Endothelial cell of umbilical vein (primary cell): ENCODE data around the gene PIGX. TPM values are rescaled to one million over a fixed set of nuclear protein-coding genes. Genes with fewer than 3 reads are reported as not detected.

Source experiments
- BruUV-seq: library from RNA; stranded (reverse); fragments of 400-500 nt; replicated peaks from 2 replicates; lab custom pipeline; 2021; lab: Mats Ljungman, UMichigan
- CTCF ChIA-PET: fragments of 300-600, 350-600 bp; sonication (Branson Sonifier 250); formaldehyde crosslinking; loops from one replicate; lab custom pipeline; 2021; ENCODE audit warnings: antibody characterized with exemption, inconsistent platforms; lab: Charles Lee
- POLR2A ChIA-PET: fragments of 300-600, 350-600 bp; sonication (Branson Sonifier 250); formaldehyde crosslinking; loops from one replicate; lab custom pipeline; 2021; ENCODE audit warnings: antibody characterized with exemption, inconsistent platforms; lab: Charles Lee
- DNase-seq: peaks from one replicate; pipeline ENCODE4 v3.0.0-alpha.2; 2011; ENCODE audit warnings: low read depth, low spot score
- FAIRE-seq: peaks from 2 replicates; lab custom pipeline; 2011; peaks lifted over from hg19 to GRCh38; lab: Jason Lieb, UNC
- H2AFZ ChIP-seq: 2 replicates; pipeline ENCODE4 v1.6.0; 2012; ENCODE audit warnings: low read depth, low read length, control low read depth, inconsistent platforms
- H3K27ac ChIP-seq: 2 replicates; pipeline ENCODE4 v1.5.1; 2011; ENCODE audit warnings: low read depth, mild to moderate bottlenecking, control low read depth, low read length, moderate library complexity; ENCODE audit not compliant: insufficient read depth
- H3K27me3 ChIP-seq, 2 experiments: 2 replicates each; pipeline versions ENCODE4 v1.6.0 to v1.6.1; 2011; ENCODE audit warnings: low read length in 2 of 2, mixed read lengths in 1 of 2; ENCODE audit not compliant: control insufficient read depth in 2 of 2, insufficient read depth in 2 of 2
- H3K36me3 ChIP-seq, 2 experiments: 2 replicates in 1 of 2; 3 replicates in 1 of 2; pipeline ENCODE4 v1.5.1; 2011; ENCODE audit warnings: low read length in 2 of 2, mild to moderate bottlenecking in 1 of 2, moderate library complexity in 1 of 2; ENCODE audit not compliant: control insufficient read depth in 2 of 2, insufficient read depth in 2 of 2; ENCODE audit errors: extremely low read depth in 1 of 2
- H3K4me1 ChIP-seq: 3 replicates; pipeline ENCODE4 v1.5.1; 2011; ENCODE audit warnings: mild to moderate bottlenecking, low read length; ENCODE audit not compliant: control insufficient read depth, insufficient read depth; ENCODE audit errors: extremely low read depth
- H3K4me2 ChIP-seq: 2 replicates; pipeline ENCODE4 v1.6.1; 2011; ENCODE audit warnings: low read length, control low read depth, mixed read lengths; ENCODE audit not compliant: insufficient read depth
- H3K4me3 ChIP-seq, 3 experiments: fragments of 200-600 bp in 1 of 3; sonication (generic), shearing (Covaris generic) in 1 of 3; replicated peaks in 1 of 3; 2 replicates each; pipeline ENCODE4 v1.5.1; 2011 to 2016; ENCODE audit warnings: control low read depth in 3 of 3, low read length in 3 of 3, mild to moderate bottlenecking in 2 of 3, inconsistent platforms in 1 of 3, low read depth in 1 of 3, moderate library complexity in 1 of 3; ENCODE audit not compliant: insufficient read depth in 1 of 3
- H3K79me2 ChIP-seq: 2 replicates; pipeline ENCODE4 v1.6.0; 2012; ENCODE audit warnings: low read length, inconsistent platforms; ENCODE audit not compliant: control insufficient read depth, insufficient read depth
- H3K9ac ChIP-seq: replicated peaks from 2 replicates; pipeline ENCODE3; 2011; ENCODE audit warnings: low read length, control low read depth; ENCODE audit not compliant: insufficient read depth; ENCODE audit errors: extremely low read depth
- H3K9me1 ChIP-seq: replicated peaks from 3 replicates; pipeline ENCODE4 v1.6.0; 2011; ENCODE audit warnings: mild to moderate bottlenecking, low read length; ENCODE audit not compliant: control insufficient read depth, insufficient read depth; ENCODE audit errors: extremely low read depth
- H3K9me3 ChIP-seq: replicated peaks from 2 replicates; pipeline ENCODE4 v1.5.1; 2012; ENCODE audit warnings: low read length, inconsistent platforms; ENCODE audit not compliant: control insufficient read depth, insufficient read depth
- H4K20me1 ChIP-seq: replicated peaks from 2 replicates; pipeline ENCODE3; 2011; ENCODE audit warnings: mild to moderate bottlenecking, low read length; ENCODE audit not compliant: control insufficient read depth, insufficient read depth; ENCODE audit errors: extremely low read depth
- EZH2 ChIP-seq: IDR thresholded peaks from 2 replicates; pipeline ENCODE4 v1.6.1; 2012; ENCODE audit warnings: borderline replicate concordance, low read depth, mild to moderate bottlenecking, moderate library complexity, low read length, inconsistent platforms; ENCODE audit not compliant: severe bottlenecking
- FOS ChIP-seq: IDR thresholded peaks from 2 replicates; pipeline ENCODE4 v1.6.1; 2011; ENCODE audit warnings: mild to moderate bottlenecking, low read length, moderate library complexity, borderline replicate concordance; ENCODE audit not compliant: insufficient read depth
- GATA2 ChIP-seq: IDR thresholded peaks from 2 replicates; pipeline ENCODE4 v1.7.0; 2011; ENCODE audit warnings: low read depth, mild to moderate bottlenecking, moderate library complexity, mixed read lengths, low read length; ENCODE audit not compliant: insufficient read length, insufficient read depth
- POLR2A ChIP-seq: IDR thresholded peaks from 2 replicates; pipeline ENCODE4 v1.6.1; 2012; ENCODE audit warnings: low read depth, mild to moderate bottlenecking, control low read depth, low read length
- dilution Hi-C: fragments of 300-500 bp; cut with MboI; formaldehyde crosslinking; loops from one replicate; pipeline ENCODE4 v1.15.0; 2019; ENCODE audit warnings: low sequenced_read_pairs; ENCODE audit not compliant: extremely low pct_ligation_motif_present
- intact Hi-C: fragments of 100-400 bp; cut with micrococcal nuclease; formaldehyde crosslinking; loops from one replicate; pipeline ENCODE4 v1.10.0; 2022
- polyA plus RNA-seq, 4 experiments: library from polyadenylated mRNA; depleted of rRNA in 3 of 4; stranded (reverse) in 3 of 4; unstranded in 1 of 4; fragments of >200 nt; gene quantifications; 2 replicates each; pipeline versions ENCODE4 v1.2.1 to v1.2.3, GENCODE V29; 2011 to 2012; ENCODE audit warnings: missing spikeins in 1 of 4
- total RNA-seq: library from RNA; stranded (reverse); gene quantifications from 2 replicates; pipeline ENCODE4 v1.2.3, GENCODE V29; 2021
- TF ChIP-seq, protein P1 (sequence below): IDR thresholded peaks from 2 replicates; pipeline ENCODE4 v1.6.1; 2011; ENCODE audit not compliant: insufficient read depth, insufficient read length

PIGX gene
- total and polyA plus RNA-seq, 2 donors (not counting 3 experiments of a cell fraction or from before 2014, with no cell fraction given): 9.2 to 14.0 TPM

DNA sequence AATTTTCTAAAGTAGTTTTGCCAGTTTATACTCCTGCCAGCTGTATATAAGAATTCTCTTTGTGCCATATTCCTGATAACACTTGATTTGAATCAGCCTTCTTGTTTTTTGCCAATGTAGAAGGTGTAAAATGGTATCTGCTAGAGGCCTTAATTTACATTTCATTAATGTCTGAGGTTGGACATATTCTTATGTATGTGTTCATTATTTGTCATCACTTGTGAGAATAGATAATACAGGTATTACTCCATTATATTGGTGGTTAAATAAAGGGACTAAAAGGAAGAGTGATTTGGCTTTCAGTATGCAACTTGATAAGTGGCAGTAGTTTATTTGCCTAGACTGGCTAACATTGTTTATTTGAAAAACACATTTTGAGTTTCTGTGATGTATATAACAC, 53.3 kb downstream of the PIGX start:
- peaks cover 51% of the 10 kb centered on the region for H3K79me2 ChIP-seq
- H3K9me3 ChIP-seq: no peaks in the 10 kb centered on the region

GRCh38 chr3:196771067-196771466, 58.9 kb downstream of the PIGX start:
- no peak for DNase-seq
- ChIA-PET POLR2A (no interaction called here), CTCF (interaction anchor here (0.9 kb wide), 1 partner anchor 162 kb away, joined by 3 read pairs; no protein-coding TSS in a partner anchor)
- no peak overlapping the region for H3K27ac ChIP-seq
- H3K27me3 ChIP-seq: no peaks in the 10 kb centered on the region
- FAIRE-seq: no peak
- BruUV-seq: no TSS peak
- no peaks in the 10 kb centered on the region for H3K9me1 ChIP-seq
- H3K36me3 ChIP-seq: no peaks in the 10 kb centered on the region
- H4K20me1 ChIP-seq: peaks cover 16% of the 10 kb centered on the region
- TF ChIP-seq EZH2: no peak
- TF ChIP-seq POLR2A: no peak
- TF ChIP-seq FOS: no peak
- TF ChIP-seq, protein P1, sequence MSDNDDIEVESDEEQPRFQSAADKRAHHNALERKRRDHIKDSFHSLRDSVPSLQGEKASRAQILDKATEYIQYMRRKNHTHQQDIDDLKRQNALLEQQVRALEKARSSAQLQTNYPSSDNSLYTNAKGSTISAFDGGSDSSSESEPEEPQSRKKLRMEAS: no peak
- no peaks in the 10 kb centered on the region for H3K9me3 ChIP-seq
- no peak overlapping the region for H3K4me3 ChIP-seq
- intact Hi-C loops (no loop called here), dilution Hi-C loops (no loop called here)
- peaks cover 83% of the 10 kb centered on the region for H3K79me2 ChIP-seq
- H3K4me1 ChIP-seq: peaks cover 18% of the 10 kb centered on the region
- H3K9ac ChIP-seq: no peak overlapping the region
- H3K4me2 ChIP-seq: no peak overlapping the region
- no peak overlapping the region for H2AFZ ChIP-seq

More for the DNA sequence above, 53.3 kb downstream of the PIGX start:
- intact Hi-C loops: no loop called here
- no TSS peak for BruUV-seq
- Histone ChIP-seq H3K27ac (no peak overlapping the region), H4K20me1 (peaks cover 10% of the 10 kb centered on the region), H3K9ac (no peak overlapping the region), H3K4me2 (no peak overlapping the region), H3K9me1 (no peaks in the 10 kb centered on the region), H3K4me1 (no peaks in the 10 kb centered on the region), H3K36me3 (peaks cover 0 to 3% of the 10 kb centered on the region in 2 experiments), H3K4me3 (no peak overlapping the region), H2AFZ (no peak overlapping the region), H3K27me3 (no peaks in the 10 kb centered on the region)
- ChIA-PET POLR2A (interaction anchor here (0.6 kb wide), 1 partner anchor 102 kb away, joined by 3 read pairs; no protein-coding TSS in a partner anchor), CTCF (no interaction called here)
- DNase-seq: no peak
- TF ChIP-seq GATA2 (no peak), FOS (no peak)
- FAIRE-seq: no peak
- dilution Hi-C loops: no loop called here
